WI38 (cell line): Measurements from ENCODE around the gene COMTD1.

ENCODE experiments used
- H3K4me3 ChIP-seq: 2 replicates; pipeline ENCODE4 v1.5.1; 2011; ENCODE audit warnings: low read depth, mild to moderate bottlenecking, control low read depth, low read length
- TF ChIP-seq, protein P1 (sequence below): IDR thresholded peaks from 2 replicates; pipeline ENCODE4 v1.5.1; 2012; ENCODE audit warnings: low read depth, mild to moderate bottlenecking, control low read depth, low read length

Gene COMTD1

GRCh38 chr10:75245354-75246250 lies 9.8 kb upstream of the COMTD1 start:
- TF ChIP-seq, protein P1, sequence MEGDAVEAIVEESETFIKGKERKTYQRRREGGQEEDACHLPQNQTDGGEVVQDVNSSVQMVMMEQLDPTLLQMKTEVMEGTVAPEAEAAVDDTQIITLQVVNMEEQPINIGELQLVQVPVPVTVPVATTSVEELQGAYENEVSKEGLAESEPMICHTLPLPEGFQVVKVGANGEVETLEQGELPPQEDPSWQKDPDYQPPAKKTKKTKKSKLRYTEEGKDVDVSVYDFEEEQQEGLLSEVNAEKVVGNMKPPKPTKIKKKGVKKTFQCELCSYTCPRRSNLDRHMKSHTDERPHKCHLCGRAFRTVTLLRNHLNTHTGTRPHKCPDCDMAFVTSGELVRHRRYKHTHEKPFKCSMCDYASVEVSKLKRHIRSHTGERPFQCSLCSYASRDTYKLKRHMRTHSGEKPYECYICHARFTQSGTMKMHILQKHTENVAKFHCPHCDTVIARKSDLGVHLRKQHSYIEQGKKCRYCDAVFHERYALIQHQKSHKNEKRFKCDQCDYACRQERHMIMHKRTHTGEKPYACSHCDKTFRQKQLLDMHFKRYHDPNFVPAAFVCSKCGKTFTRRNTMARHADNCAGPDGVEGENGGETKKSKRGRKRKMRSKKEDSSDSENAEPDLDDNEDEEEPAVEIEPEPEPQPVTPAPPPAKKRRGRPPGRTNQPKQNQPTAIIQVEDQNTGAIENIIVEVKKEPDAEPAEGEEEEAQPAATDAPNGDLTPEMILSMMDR: no peak
- H3K4me3 ChIP-seq: no peak overlapping the region

GRCh38 chr10:75244487-75245353 lies 9.0 kb upstream of the COMTD1 start:
- H3K4me3 ChIP-seq: no peak overlapping the region
- TF ChIP-seq, protein P1: no peak

- TF ChIP-seq, protein P1: no peak
Observed at GRCh38 chr10:75243426-75243825, 7.7 kb upstream of the COMTD1 start.

DNA sequence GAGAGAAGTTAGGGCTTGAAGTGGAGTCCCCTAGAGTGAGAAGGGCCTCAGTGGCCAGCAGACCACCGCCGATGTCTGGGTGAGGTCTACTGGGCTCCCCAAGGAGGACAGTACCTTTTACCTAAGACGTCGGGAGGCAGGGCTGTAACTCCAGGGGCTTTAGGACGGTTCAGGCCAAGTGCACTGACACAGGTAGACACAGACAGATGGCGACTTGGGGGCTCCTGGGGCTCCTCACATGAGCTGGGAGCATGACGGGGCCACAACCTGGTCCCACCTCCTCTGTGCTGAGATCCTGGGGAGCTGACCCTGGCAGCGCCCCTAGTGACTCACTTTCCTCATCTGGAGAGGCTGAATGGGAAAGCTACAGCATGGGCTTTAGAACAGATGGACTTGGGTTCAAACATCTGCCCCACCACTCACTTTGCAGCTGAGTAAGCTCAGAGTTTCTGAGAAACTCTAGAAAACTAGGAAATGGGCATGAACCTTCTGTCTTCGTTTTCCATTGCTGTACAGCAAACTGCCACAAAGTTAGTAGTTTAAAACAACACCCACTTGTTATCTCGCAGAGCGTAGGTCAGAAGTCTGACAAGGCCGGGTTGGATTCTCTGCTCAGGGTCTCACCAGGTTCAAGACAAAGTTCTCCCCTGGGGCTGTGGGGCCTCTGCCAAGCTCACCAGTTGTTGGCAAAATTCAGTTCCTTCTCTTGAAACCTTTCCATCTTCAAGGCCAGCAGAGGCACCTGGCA lies 4.7 kb upstream of the COMTD1 start:
- TF ChIP-seq, protein P1: no peak
- H3K4me3 ChIP-seq: no peak overlapping the region

More at GRCh38 chr10:75243426-75243825, 7.7 kb upstream of the COMTD1 start:
- H3K4me3 ChIP-seq: no peak overlapping the region

GRCh38 chr10:75239096-75239790 lies 3.5 kb upstream of the COMTD1 start:
- no peak overlapping the region for H3K4me3 ChIP-seq
- TF ChIP-seq, protein P1: no peak

- H3K4me3 ChIP-seq: no peak overlapping the region
- TF ChIP-seq, protein P1: no peak
Observed at GRCh38 chr10:75238182-75239095, 2.7 kb upstream of the COMTD1 start.
